B cell (primary cell): ENCODE results near the gene USO1.

Source experiments
- EZH2 ChIP-seq: IDR thresholded peaks from 2 replicates; pipeline ENCODE4 v1.6.1; 2012; ENCODE audit warnings: borderline replicate concordance, low read depth, mild to moderate bottlenecking, moderate library complexity, low read length; ENCODE audit not compliant: insufficient read depth, poor library complexity, severe bottlenecking
- TF ChIP-seq, protein P1 (sequence below): fragments of 200-600 bp; IDR thresholded peaks from one replicate; pipeline ENCODE4 v1.8.0; 2022; ENCODE audit warnings: antibody characterized with exemption, mild to moderate bottlenecking

DNA sequence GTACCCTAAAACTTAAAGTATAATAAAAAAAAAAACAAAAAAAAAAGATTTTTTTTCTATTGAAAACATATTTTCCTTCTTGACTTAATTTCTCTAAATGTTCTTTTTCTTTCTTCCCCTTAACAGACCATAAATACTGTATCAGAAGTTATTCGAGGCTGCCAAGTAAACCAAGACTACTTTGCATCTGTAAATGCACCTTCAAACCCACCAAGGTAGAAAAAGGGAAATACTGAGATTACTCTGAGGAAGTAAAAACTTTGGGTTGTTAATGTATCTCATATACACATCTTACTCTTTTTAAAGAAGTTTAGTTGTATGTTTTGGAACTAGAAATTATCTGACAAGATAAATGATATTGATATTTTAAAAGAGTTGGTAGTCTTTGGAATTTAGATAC, 65.6 kb downstream of the USO1 start:
- TF ChIP-seq, protein P1, sequence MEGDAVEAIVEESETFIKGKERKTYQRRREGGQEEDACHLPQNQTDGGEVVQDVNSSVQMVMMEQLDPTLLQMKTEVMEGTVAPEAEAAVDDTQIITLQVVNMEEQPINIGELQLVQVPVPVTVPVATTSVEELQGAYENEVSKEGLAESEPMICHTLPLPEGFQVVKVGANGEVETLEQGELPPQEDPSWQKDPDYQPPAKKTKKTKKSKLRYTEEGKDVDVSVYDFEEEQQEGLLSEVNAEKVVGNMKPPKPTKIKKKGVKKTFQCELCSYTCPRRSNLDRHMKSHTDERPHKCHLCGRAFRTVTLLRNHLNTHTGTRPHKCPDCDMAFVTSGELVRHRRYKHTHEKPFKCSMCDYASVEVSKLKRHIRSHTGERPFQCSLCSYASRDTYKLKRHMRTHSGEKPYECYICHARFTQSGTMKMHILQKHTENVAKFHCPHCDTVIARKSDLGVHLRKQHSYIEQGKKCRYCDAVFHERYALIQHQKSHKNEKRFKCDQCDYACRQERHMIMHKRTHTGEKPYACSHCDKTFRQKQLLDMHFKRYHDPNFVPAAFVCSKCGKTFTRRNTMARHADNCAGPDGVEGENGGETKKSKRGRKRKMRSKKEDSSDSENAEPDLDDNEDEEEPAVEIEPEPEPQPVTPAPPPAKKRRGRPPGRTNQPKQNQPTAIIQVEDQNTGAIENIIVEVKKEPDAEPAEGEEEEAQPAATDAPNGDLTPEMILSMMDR = no peak
- TF ChIP-seq EZH2 = no peak
